Chondrocyte (in vitro differentiated cells): ENCODE data around the gene LEO1. TPM values are rescaled to one million over a fixed set of nuclear protein-coding genes. Genes with fewer than 3 reads are reported as not detected.

Experiments used
- DNase-seq: peaks from one replicate; pipeline ENCODE4 v3.0.0; 2021; ENCODE audit warnings: mixed read lengths, low spot score
- H3K27ac Mint-ChIP-seq: one replicate; pipeline ENCODE4 v1.8.0; 2021; ENCODE audit warnings: mild to moderate bottlenecking, moderate library complexity, mixed read lengths; ENCODE audit not compliant: unreplicated experiment
- H3K27me3 Mint-ChIP-seq: 2 replicates; pipeline ENCODE4 v1.8.0; 2021; ENCODE audit warnings: low read depth, mixed read lengths
- H3K36me3 Mint-ChIP-seq: 2 replicates; pipeline ENCODE4 v1.8.0; 2021; ENCODE audit warnings: low read depth, mixed read lengths
- H3K4me1 Mint-ChIP-seq: 2 replicates; pipeline ENCODE4 v1.8.0; 2021; ENCODE audit warnings: low read depth, mild to moderate bottlenecking, mixed read lengths
- H3K4me3 Mint-ChIP-seq: one replicate; pipeline ENCODE4 v1.8.0; 2021; ENCODE audit warnings: mild to moderate bottlenecking, moderate library complexity, mixed read lengths; ENCODE audit not compliant: unreplicated experiment
- H3K9me3 Mint-ChIP-seq: 2 replicates; pipeline ENCODE4 v1.8.0; 2021; ENCODE audit warnings: low read depth, mixed read lengths
- total RNA-seq: library from RNA; stranded (reverse); gene quantifications from 3 replicates; pipeline ENCODE4 v1.2.1, GENCODE V29; 2021
- TF ChIP-seq, protein P1 (sequence below): fragments of 200-600 bp; sonication (generic); IDR thresholded peaks from 2 replicates; pipeline ENCODE4 v1.5.0; 2021; ENCODE audit warnings: antibody characterized with exemption, mild to moderate bottlenecking, moderate library complexity

The LEO1 gene
- total RNA-seq, 1 donor from 2014 or later, result 17.5 TPM

GRCh38 chr15:52012210-52012609, 40.6 kb upstream of the LEO1 start:
- no peaks in the 10 kb centered on the region for H3K4me1 Mint-ChIP-seq
- H3K36me3 Mint-ChIP-seq, result no peaks in the 10 kb centered on the region
- no peak for DNase-seq
- TF ChIP-seq, protein P1, sequence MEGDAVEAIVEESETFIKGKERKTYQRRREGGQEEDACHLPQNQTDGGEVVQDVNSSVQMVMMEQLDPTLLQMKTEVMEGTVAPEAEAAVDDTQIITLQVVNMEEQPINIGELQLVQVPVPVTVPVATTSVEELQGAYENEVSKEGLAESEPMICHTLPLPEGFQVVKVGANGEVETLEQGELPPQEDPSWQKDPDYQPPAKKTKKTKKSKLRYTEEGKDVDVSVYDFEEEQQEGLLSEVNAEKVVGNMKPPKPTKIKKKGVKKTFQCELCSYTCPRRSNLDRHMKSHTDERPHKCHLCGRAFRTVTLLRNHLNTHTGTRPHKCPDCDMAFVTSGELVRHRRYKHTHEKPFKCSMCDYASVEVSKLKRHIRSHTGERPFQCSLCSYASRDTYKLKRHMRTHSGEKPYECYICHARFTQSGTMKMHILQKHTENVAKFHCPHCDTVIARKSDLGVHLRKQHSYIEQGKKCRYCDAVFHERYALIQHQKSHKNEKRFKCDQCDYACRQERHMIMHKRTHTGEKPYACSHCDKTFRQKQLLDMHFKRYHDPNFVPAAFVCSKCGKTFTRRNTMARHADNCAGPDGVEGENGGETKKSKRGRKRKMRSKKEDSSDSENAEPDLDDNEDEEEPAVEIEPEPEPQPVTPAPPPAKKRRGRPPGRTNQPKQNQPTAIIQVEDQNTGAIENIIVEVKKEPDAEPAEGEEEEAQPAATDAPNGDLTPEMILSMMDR, result no peak
- H3K27ac Mint-ChIP-seq, result no peak overlapping the region
- no peak overlapping the region for H3K4me3 Mint-ChIP-seq
- no peaks in the 10 kb centered on the region for H3K27me3 Mint-ChIP-seq
- H3K9me3 Mint-ChIP-seq, result no peaks in the 10 kb centered on the region

GRCh38 chr15:52011711-52012144, 40.1 kb upstream of the LEO1 start:
- no peak for DNase-seq
- TF ChIP-seq, protein P1, result no peak
- Mint-ChIP-seq H3K36me3 (no peaks in the 10 kb centered on the region), H3K4me3 (no peak overlapping the region), H3K27me3 (no peaks in the 10 kb centered on the region), H3K27ac (no peak overlapping the region), H3K9me3 (no peaks in the 10 kb centered on the region), H3K4me1 (peaks cover 4% of the 10 kb centered on the region)

DNA sequence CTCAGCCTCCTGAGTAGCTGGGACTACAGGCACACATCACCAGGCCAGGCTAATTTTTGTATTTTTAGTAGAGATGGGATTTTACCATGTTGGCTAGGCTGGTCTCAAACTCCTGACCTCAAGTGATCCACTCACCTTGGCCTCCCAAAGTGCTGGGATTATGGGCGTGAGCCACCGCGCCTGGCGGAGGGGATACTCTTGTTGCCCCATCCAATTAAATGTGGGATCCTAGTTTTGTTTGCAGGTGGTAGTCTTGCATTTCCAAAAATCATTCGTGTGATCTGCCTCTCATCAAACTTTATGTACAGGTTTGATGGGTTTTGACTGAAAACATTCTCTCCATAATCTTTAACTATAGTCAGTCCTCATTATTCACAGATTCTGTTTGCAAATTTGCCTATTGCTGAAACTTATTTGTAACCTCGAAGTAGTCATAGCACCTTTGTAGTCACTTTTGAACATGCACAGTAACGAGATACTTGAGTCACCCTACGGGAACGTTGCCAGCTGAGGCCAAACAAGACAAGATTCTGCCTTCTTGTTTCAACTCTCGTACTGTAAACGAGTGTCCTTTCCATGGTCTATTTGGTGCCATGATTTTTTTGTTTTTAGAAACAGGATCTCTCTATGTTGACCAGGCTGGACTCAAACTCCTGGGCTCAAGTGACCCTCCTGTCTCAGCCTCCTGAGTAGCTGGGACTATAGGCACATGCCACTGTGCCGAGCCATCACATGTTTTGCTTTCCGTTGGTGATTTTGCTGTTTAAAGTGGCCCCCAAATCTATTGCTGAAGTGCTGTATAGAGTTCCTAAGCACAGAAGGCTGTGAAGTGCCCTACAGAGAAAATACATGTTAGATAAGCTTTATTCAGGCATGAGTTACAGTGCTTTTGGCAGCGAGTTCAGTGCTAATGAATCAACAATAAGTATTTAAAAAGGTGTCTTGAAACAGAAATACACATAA, 39.3 kb upstream of the LEO1 start:
- H3K27me3 Mint-ChIP-seq, result no peaks in the 10 kb centered on the region
- H3K4me3 Mint-ChIP-seq, result no peak overlapping the region
- TF ChIP-seq, protein P1, result no peak
- peaks cover 10% of the 10 kb centered on the region for H3K4me1 Mint-ChIP-seq
- H3K9me3 Mint-ChIP-seq, result no peaks in the 10 kb centered on the region
- no peak overlapping the region for H3K27ac Mint-ChIP-seq
- no peak for DNase-seq
- H3K36me3 Mint-ChIP-seq, result no peaks in the 10 kb centered on the region

- no peaks in the 10 kb centered on the region for H3K36me3 Mint-ChIP-seq
- no peaks in the 10 kb centered on the region for H3K27me3 Mint-ChIP-seq
- H3K4me1 Mint-ChIP-seq, result peaks cover 10% of the 10 kb centered on the region
- TF ChIP-seq, protein P1, result no peak
- no peak for DNase-seq
- H3K9me3 Mint-ChIP-seq, result no peaks in the 10 kb centered on the region
- H3K4me3 Mint-ChIP-seq, result no peak overlapping the region
- H3K27ac Mint-ChIP-seq, result no peak overlapping the region
These were observed 37.3 kb upstream of the LEO1 start for GRCh38 chr15:52008698-52009434.

GRCh38 chr15:52008359-52008697, 36.8 kb upstream of the LEO1 start:
- H3K9me3 Mint-ChIP-seq, result no peaks in the 10 kb centered on the region
- H3K27me3 Mint-ChIP-seq, result no peaks in the 10 kb centered on the region
- no peak for DNase-seq
- no peak overlapping the region for H3K4me3 Mint-ChIP-seq
- peaks cover 10% of the 10 kb centered on the region for H3K4me1 Mint-ChIP-seq
- TF ChIP-seq, protein P1, result no peak
- no peak overlapping the region for H3K27ac Mint-ChIP-seq
- H3K36me3 Mint-ChIP-seq, result no peaks in the 10 kb centered on the region
